OCI-LY3 (cell line): ENCODE measurements around the gene FASTKD1.

Experiments used
- EZH2phosphoT487 ChIP-seq: fragments of 200-600 bp; shearing (Covaris generic); IDR thresholded peaks from 2 replicates; pipeline ENCODE4 v1.6.1; 2018; ENCODE audit warnings: antibody characterized with exemption, mixed run types, low read depth
- TF ChIP-seq, protein P1 (sequence below): fragments of 200-600, 300-600 bp; sonication (generic); IDR thresholded peaks from 2 replicates; pipeline ENCODE4 v1.5.1; 2014; ENCODE audit warnings: antibody characterized with exemption, low read length, low read depth

DNA sequence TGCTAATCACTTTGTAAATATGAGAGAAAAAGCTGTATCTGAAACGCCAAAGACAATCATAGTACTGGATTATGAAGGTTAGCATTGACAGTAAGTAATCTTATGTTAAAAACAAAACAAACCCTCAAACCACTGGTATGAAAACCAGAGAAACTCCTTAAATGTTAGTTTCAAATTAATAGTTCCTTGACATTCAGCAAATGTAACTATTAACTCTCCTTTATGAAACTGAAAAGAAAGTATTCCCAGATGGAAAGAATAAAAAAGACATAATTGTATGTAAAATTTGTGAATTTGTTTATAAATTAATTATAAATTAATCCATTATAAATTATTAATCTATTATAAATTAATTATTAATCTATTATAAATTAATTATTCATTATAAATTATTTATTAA is 12.3 kb downstream of the FASTKD1 start:
- TF ChIP-seq, protein P1, sequence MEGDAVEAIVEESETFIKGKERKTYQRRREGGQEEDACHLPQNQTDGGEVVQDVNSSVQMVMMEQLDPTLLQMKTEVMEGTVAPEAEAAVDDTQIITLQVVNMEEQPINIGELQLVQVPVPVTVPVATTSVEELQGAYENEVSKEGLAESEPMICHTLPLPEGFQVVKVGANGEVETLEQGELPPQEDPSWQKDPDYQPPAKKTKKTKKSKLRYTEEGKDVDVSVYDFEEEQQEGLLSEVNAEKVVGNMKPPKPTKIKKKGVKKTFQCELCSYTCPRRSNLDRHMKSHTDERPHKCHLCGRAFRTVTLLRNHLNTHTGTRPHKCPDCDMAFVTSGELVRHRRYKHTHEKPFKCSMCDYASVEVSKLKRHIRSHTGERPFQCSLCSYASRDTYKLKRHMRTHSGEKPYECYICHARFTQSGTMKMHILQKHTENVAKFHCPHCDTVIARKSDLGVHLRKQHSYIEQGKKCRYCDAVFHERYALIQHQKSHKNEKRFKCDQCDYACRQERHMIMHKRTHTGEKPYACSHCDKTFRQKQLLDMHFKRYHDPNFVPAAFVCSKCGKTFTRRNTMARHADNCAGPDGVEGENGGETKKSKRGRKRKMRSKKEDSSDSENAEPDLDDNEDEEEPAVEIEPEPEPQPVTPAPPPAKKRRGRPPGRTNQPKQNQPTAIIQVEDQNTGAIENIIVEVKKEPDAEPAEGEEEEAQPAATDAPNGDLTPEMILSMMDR, result no peak
- TF ChIP-seq EZH2phosphoT487, result no peak
